HG03354 (cell line): ENCODE results near the gene SYNPO2.

ENCODE experiments used
- ATAC-seq: cut with Tn5 transposase; IDR thresholded peaks from one replicate; pipeline ENCODE4 v1.9.1; 2021; ENCODE audit warnings: mild to moderate bottlenecking; ENCODE audit not compliant: unreplicated experiment, poor library complexity, severe bottlenecking

SYNPO2 gene

DNA sequence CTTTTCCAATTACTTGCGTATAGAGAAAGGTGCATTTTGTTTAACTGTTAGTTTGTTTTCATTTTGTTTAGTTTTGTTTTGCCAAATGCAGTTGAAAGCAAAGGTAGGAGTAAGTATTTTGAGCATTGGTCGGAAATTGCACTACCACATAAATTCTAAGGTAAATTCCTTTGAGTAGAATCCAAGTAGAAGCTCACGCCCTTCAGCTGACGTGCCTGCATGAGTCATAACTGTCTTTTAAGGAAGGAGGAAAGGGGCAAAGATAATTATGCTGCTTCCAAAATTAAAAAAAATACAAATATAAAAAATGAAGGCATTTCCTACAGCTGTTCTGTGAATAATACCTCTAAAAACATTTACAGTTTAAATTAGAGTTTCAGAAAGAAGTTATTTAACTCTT, 136.8 kb downstream of the SYNPO2 start:
- no peak for ATAC-seq

DNA sequence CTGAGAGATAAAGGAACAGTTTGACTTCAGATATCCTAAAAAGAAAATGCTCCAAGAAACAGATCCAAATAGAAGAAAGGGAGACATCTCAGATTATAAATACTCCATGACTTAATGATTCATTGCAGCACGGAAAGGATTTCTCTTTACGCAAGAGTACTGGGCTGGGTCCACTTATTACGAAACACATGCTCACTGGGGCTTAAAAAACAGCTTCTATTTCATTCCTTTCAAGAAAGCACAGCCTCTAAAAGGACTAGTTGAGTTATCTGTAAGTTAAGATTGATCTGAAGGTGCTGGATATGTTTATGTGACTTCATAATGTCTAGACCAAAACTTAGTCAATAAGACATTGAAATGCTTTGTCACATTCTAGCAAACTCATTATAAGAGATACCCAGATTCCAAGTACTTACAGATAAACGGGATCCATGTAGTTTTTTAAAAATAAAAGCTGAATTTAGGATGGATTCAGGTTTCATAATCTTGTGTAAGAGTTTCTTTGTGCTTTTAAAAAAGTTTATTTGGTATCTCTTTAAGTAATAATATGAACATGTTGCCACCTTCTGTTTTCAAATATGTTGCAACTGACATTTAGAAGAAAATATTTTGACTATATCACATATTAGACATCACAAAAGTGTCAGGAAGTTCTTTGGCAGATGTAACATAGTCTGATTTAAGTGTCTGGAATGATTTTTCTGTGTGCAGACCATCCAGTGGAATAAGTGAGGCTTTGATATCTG, 137.4 kb downstream of the SYNPO2 start:
- ATAC-seq: no peak

DNA sequence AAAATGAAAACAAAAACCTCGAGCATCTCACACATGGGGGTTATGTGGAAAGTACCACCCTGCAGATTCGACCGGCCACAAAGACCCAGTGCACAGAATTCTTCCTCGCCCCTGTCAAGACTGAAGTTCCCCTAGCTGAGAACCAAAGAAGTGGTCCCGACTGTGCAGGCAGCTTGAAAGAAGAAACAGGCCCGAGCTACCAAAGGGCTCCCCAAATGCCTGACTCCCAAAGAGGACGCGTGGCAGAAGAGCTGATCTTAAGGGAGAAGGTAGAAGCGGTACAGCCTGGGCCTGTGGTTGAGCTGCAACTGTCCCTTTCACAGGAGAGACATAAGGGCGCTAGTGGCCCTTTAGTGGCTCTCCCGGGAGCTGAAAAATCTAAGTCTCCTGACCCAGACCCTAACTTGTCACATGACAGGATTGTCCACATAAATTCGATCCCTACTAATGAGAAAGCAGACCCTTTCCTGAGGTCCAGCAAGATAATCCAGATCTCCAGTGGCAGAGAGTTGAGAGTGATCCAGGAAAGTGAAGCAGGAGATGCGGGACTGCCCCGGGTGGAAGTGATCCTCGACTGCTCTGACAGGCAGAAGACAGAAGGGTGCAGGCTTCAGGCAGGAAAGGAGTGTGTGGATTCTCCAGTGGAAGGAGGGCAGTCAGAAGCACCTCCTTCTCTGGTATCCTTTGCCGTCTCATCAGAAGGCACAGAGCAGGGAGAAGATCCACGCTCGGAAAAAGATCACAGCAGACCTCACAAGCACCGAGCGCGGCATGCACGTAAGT, 138.2 kb downstream of the SYNPO2 start:
- no peak for ATAC-seq

DNA sequence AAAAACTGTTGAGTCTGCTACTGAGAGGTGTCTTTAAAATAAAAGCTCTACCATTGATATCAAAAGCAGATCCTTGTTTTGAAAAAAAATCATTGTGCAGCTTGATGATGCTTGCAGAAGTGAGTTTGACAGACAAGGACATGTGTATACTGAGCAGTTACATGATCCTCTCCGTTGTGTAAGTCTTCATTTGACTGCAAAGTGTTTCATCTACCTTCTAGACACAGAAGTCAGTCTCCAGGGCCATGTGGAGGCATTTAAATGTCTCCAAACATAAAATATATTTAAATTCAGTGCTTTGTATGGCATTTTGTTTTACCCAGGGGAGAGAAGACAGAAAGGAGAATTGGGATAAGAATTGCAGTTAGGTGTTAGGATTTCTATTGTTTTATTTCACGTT, 139.2 kb downstream of the SYNPO2 start:
- no peak for ATAC-seq

DNA sequence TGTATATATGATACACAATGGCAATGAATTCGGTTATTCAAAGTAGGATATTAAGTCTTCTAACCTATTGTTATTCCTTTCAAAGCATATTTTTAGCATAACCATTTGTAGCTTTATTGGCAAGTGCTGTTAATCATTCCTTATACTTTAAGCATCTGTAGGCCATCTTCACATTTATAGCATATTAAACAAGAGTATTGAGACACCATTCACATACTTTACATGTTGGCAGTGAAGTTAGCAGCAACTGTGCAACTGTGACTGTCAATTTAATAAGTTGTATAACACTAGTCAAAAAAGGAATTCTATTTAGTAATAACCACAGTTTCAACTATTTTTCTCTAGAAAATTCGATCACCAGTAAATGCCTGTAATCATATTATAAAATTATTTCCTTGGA, 139.6 kb downstream of the SYNPO2 start:
- ATAC-seq: no peak

DNA sequence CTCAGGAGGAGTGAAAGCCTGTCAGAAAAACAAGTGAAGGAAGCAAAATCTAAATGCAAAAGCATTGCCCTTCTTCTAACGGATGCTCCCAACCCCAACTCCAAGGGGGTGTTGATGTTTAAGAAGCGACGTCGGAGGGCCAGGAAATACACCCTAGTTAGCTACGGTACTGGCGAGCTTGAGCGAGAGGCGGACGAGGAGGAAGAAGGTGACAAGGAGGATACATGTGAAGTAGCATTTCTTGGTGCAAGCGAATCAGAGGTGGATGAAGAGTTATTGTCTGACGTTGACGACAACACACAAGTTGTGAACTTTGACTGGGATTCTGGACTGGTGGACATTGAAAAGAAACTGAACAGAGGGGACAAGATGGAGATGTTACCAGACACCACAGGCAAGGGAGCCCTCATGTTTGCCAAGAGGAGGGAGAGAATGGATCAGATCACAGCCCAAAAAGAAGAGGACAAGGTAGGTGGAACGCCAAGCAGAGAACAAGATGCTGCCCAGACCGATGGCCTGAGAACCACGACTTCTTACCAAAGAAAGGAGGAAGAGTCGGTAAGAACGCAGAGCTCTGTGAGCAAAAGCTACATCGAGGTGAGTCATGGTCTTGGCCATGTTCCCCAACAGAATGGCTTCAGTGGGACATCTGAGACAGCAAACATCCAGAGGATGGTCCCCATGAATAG, 141.3 kb downstream of the SYNPO2 start:
- no peak for ATAC-seq

DNA sequence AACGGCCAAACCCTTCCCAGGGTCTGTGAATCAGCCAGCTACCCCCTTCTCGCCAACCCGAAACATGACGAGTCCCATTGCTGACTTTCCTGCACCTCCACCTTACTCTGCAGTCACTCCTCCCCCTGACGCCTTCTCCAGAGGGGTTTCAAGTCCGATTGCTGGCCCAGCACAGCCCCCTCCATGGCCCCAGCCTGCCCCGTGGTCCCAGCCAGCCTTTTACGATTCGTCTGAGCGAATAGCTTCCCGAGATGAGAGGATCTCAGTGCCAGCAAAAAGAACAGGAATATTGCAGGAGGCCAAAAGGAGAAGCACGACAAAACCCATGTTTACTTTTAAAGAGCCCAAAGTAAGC, 141.9 kb downstream of the SYNPO2 start:
- no peak for ATAC-seq

DNA sequence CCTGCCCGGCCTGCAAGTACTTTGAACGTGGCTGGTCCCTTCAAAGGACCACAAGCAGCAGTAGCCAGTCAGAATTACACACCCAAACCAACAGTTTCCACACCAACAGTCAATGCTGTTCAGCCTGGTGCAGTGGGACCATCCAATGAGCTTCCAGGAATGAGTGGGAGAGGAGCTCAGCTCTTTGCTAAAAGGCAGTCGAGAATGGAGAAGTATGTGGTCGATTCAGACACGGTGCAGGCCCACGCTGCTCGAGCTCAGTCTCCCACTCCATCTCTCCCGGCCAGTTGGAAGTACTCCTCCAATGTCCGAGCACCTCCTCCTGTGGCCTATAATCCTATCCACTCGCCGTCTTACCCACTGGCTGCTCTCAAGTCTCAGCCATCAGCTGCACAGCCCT, 142.6 kb downstream of the SYNPO2 start:
- ATAC-seq: no peak

DNA sequence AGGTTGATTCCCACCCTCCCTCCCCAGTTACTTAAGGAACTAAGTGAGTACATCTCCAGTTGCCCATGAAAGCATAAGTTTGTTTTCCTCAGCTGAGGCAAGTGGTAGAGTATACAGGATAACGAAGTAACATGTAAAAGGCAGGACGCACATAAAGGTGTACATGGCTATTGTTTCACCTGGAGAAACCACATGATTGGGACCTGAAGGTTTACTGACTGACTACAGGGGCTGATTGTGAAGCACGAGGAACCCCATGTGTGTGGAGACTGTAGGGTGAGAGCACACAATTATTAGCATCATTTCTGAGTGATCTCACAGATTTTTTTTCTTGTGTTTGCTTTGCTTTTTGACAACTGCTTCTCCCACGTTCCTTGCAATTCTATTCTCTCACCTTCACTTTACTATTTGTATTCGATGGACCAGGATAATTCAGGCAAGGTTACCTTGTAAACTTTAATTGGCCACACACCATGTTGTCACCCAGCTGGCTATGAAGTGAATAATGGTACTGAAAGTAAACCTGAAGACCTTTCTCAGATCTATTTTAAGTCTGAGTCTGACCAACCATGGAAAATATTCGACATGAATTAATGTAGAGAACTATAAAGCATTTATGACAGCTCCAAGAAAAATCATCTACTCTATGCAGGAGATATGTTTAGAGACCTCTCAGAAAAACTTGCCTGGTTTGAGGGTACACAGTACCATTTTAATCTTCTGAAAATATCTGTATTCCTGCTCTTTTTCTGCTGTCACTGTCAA, 144.4 kb downstream of the SYNPO2 start:
- no peak for ATAC-seq

DNA sequence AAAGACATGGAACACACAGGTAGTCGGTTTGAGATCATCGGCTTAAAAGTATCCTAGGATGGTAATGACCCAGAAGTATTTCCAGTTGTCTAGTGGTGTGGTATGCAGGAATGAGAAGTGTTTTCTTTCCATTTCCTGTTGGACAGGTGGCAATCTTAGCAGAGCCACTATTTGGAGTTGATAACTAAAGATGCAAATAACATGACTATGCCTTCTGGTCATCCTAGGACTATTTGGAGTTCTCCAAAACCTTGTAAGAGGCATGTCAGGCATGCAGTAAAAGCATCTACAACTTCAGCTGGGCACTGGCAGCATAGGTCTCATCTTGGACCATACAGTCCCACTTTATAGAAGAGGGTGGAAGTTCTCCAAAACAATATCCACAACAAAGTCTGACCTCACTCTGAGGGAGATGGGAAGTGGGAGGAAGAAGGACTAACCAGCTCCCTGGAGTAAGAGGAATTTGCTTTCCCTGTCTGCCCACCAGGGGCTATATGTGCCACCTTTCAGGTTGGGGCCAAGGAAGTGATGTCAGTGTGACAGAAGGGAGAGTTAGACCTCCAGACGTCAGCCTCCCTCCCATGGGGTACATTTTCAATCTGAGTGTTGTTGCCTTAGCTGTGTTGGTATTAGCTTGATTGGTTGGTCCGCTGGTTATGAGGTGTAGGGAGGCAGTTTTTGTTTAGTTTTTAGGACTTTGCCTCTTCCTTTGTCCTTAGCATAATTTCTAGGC, 145.8 kb downstream of the SYNPO2 start:
- ATAC-seq: no peak

DNA sequence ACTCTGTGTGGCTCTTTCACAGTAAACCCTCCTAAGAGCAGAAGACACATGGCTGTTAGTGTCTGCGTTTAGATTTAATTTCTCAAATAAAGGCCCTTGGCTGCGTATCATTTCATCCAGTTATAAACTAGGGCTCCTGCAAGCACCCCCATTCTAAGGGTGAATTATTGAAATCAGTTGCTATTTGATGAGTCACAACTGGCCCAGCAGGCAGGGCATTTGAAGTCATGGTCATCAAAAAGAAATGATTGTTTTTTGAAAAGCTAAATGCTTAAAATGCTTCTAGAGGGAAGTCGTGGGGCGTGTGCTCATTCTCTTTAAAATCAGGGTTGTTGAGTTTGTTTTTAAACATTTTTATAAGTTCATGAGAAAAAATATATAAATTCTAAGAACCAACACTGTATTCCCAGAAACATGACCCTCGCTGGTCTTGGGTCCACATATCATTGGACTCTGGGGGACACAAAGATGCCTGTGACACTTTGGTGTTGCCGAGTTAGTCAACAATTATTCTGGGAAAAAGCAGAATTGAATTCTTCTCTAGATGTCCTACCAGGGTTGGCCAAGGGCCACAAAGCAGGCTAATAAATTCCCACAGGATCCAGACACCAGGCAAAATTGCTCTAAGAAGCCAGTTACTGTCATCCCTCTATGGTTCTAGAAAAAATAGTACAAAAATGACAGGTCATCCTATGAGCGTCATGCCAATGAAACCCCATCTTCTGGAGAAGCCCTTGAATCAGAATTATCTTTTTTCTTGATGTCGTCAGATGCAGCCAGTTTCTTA, 147.5 kb downstream of the SYNPO2 start:
- ATAC-seq: no peak

DNA sequence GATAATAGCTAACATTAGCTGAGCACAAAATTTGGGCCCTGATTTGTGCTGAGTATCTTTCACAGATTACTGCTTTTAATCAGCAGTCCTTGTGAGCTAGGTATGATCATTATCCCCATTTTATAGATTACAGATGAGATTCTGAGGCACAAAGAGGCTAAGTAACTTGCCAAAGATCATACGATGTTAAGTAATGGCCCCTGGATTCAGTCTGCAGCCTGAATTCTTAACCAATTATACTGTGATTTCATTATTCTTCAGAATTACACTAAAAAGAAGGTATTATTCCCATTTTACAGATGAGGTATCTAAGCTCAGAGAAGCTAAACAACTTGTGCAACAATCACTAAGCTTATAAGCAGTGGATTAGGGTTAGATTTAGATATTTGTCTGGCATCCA, 149.1 kb downstream of the SYNPO2 start:
- ATAC-seq: no peak

DNA sequence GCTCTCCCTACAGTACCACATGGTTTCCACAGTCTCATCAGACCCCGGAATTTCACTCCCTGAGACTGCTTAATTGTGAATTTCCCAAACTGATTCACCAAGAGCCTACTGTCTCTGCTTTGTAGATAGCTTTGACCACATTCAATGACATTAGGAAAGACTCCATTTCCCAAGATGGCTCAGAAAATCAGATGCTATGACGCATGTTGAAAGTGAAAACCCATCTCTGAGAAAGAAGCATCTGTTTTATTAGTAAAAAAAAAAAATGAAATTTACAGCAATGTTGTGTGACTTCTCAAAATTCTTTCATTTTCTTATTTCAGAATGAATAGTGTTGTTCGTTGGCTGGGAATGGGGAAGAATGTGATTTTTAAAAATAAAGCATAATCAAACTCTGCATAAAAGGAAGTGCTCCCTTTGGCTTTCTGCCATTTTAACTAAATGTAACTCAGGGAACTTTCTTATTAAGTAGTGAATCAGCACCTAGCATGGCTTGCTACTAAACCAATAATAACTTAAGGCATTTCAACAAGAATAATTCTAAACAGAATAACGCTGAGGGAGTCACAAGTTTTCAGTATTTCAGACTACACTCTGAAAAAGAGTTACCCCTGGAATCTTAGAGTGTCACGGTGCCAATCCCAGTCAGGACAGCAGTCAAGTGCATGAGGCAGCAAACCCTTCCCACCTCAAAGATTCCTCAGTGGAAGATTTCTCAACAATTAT, 149.6 kb downstream of the SYNPO2 start:
- no peak for ATAC-seq

DNA sequence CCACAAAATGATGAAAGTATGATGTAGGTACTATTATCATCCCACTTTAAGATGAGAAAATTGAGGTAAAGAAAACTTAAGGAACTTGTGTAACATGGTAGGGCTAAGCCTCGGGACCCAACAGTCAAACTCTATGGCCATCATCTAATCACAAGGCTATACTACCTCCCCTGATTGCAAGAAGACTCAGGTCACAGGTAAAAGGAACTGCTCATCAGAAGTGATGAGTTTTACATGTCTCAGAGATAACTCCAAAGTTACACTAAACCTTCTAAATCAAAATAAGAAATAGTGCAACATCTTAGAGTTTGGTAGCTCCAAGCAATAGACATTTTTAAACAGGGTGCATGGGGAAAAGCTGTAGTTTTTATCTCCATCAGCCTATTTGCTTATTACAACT, 150.5 kb downstream of the SYNPO2 start:
- no peak for ATAC-seq

DNA sequence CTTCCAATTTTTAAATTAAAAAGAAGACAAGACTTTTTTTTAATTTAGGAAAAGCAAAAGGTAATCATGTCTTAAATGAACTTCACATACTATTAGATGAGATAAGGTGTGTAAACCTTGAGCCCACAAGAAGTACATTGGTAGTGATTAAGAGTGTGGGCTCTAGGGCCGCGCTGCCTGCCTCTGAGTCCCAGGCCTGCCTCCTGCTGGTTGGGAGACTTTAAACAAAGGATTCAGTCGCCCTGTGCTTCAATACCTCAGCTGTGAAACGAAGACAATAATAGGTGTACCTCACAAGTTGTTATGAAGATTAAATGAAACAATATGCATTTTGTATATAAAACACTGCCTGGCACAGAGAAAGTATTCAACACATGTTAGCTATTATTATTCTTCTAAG, 151.1 kb downstream of the SYNPO2 start:
- ATAC-seq: no peak

DNA sequence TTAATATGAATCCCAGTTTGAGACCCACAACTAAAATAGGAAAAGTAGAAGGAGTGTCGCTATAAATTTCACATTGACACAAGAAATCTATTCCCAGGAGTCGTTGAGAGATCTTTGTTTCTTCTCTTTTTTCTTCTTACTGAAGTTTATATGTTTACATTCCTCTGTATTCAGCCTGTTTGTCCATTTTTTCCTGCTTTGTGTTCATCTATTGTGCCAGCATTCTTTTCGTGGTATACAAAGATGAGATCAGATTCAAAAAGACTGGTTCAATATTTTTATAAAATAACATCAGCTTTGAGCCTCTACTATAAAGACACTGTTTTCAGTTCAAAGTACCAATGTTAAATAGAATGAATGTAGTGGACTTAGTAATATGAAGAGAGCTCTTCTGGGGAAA, 151.6 kb downstream of the SYNPO2 start:
- no peak for ATAC-seq

DNA sequence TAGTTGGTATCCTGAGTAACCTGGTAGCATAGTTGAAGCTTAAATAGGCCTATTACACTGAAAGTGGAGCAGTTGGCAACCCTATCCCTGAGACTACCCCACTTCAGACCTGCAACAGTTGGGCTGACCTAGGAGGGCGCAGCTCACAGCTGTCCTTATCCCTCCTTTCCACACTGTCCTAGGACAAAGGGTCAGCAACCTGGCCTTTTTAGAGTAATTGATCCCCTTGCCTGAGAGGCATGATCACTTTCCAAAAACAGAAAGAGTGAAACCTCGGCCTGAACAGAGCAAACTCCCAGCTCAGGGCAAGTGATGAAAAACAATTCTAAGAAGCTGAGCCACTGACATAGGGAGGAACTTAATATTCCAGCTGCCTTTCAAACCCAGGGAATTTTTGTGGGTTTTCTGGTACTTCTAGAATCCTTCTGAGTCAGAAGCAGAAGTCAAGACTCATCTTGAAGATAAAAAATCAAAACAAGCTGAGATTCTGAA, 152.1 kb downstream of the SYNPO2 start:
- ATAC-seq: no peak

DNA sequence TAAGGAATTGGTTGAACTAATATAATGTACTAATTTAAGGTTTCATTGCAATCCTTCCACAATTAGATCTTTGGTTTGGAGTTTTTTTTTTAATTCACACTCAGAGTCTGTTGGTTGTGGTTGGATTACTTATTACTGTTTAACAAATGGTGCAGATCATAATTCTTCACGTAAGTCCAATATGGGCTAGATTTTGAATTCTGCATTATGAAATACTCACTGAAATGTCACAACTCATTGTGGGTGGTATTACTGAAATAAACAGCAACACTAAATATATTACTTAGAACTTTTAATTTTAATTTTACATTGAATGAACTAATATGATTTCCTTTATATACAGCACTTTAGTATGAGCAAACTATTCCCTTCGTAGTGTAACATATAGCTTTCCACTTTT, 152.7 kb downstream of the SYNPO2 start:
- ATAC-seq: no peak
